ENCODE results near the gene EXPH5. TPM values are rescaled to one million over a fixed set of nuclear protein-coding genes. Genes with fewer than 3 reads are reported as not detected.

Gene EXPH5
- total and polyA plus RNA-seq, 2 donors (not counting 3 experiments of a cell fraction or from before 2014, with no cell fraction given) = 0.03 to 0.09 TPM

DNA sequence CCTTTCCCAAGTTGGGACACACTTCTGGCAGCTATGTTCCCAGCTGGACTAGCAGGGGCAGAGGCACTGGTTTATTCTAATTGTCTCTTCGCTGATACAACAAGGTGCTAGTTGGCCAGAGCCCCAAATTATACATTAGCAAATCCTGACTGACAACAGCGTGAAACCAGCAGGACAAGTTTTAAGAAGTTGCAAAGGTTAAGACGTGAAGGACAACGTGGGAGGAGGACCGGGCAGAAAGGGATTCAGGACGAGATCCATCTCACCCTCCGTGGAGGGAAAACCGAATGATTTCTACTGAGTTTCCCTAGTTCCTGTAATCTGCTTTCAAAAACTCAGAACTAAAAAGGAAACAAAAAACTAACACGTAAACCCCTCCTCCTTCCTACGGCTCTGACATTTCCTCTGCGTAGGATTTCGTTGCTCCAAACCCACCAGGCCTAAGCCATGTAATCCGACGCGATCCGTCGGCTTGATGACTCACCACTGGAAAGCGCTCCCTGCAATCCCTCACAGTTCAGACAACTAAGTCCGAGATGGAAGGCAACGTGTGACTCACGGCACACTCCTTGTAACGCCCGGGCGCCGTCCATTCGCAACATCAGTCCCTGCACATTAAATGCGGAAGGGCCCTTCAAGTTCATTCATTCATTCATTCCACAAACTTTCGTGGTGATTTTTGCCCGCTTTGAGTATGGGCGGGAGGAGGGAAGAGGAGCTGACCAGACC lies 96.1 kb downstream of the EXPH5 start:
- dilution Hi-C loops (cut with MboI; ENCODE audit: extremely low pct_ligation_motif_present, low sequenced_read_pairs) (no loop called here), intact Hi-C loops (cut with micrococcal nuclease) (loop anchor here (1.0 to 5.0 kb wide), 7 partner anchors 30 to 489 kb away; partner anchors contain the start of genes ACAT1, ATM, C11orf65 and CUL5)
- Histone ChIP-seq H2AFZ (ENCODE audit: low read depth, low read length) (peak overlapping the region; percentile 82), H3K4me1 (ENCODE audit: control insufficient read depth, extremely low read depth, insufficient read depth, low read length) (peaks cover 10% of the 10 kb centered on the region), H3K36me3 (ENCODE audit: control insufficient read depth in 2 of 2, extremely low read depth in 1 of 2, insufficient read depth in 2 of 2, low read length in 2 of 2) (no peaks in the 10 kb centered on the region), H3K9me1 (replicated peaks; ENCODE audit: control insufficient read depth, extremely low read depth, insufficient read depth, low read length) (no peaks in the 10 kb centered on the region), H3K4me2 (ENCODE audit: insufficient read depth, low read length) (peak overlapping the region; percentile 86), H3K4me3 (replicated peaks in 1 of 3; ENCODE audit: insufficient read depth in 1 of 3, low read depth in 1 of 3, low read length in 3 of 3) (peak overlapping the region; percentile 26 to 71 (median 48)), H3K79me2 (ENCODE audit: control insufficient read depth, insufficient read depth, low read length) (peaks cover 13% of the 10 kb centered on the region), H3K9me3 (replicated peaks; ENCODE audit: control insufficient read depth, insufficient read depth, low read length) (no peaks in the 10 kb centered on the region), H3K27me3 (ENCODE audit: control insufficient read depth in 2 of 2, insufficient read depth in 2 of 2, low read length in 2 of 2) (no peaks in the 10 kb centered on the region), H3K9ac (replicated peaks; ENCODE audit: extremely low read depth, insufficient read depth, low read length) (peak overlapping the region; percentile 89), H3K27ac (ENCODE audit: insufficient read depth, low read depth, low read length) (peak overlapping the region; percentile 81), H4K20me1 (replicated peaks; ENCODE audit: control insufficient read depth, extremely low read depth, insufficient read depth, low read length) (no peaks in the 10 kb centered on the region)
- ChIA-PET CTCF (no interaction called here), POLR2A (interaction anchor here (0.6 kb wide), 1 partner anchor 31 kb away, joined by 3 read pairs; no protein-coding TSS in a partner anchor)
- peak; percentile 99 for TF ChIP-seq JUN (IDR thresholded peaks at IDR 0.05; ENCODE audit: borderline replicate concordance, insufficient read depth, insufficient read length, low read depth)
- peak; percentile 85 for TF ChIP-seq POLR2AphosphoS5 (IDR thresholded peaks at IDR 0.05; ENCODE audit: insufficient read depth, low read depth, low read length)
- no peak for TF ChIP-seq GATA2 (IDR thresholded peaks at IDR 0.05; ENCODE audit: insufficient read depth, insufficient read length, low read depth, low read length)
- TF ChIP-seq POLR2A (IDR thresholded peaks at IDR 0.05; ENCODE audit: low read depth, low read length) = peak; percentile 89
- TF ChIP-seq, protein P1, sequence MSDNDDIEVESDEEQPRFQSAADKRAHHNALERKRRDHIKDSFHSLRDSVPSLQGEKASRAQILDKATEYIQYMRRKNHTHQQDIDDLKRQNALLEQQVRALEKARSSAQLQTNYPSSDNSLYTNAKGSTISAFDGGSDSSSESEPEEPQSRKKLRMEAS (IDR thresholded peaks at IDR 0.05; ENCODE audit: insufficient read depth, insufficient read length) = no peak
- TF ChIP-seq MYC (IDR thresholded peaks at IDR 0.05; ENCODE audit: low read depth, low read length) = peak; percentile 53
- peak; percentile 99 for TF ChIP-seq FOS (IDR thresholded peaks at IDR 0.05; ENCODE audit: borderline replicate concordance, insufficient read depth, low read length)
- no peak for TF ChIP-seq EZH2 (IDR thresholded peaks at IDR 0.05; ENCODE audit: borderline replicate concordance, low read depth, low read length, severe bottlenecking)
- TF ChIP-seq CTCF (IDR thresholded peaks at IDR 0.05; ENCODE audit: extremely low read depth in 1 of 2, insufficient read depth in 1 of 2, low read depth in 1 of 2, low read length in 2 of 2) = no peak
- BruUV-seq (replicated peaks) = TSS peak; percentile 54
- peak; percentile 99 for DNase-seq (ENCODE audit: low read depth, low spot score)
- FAIRE-seq = peak; percentile 100
